ENCODE results near the gene HSCB. TPM values are rescaled to one million over a fixed set of nuclear protein-coding genes. Genes with fewer than 3 reads are reported as not detected.
"Not testable (repeated sequence)": the region's sequence is repeated elsewhere in the genome, so short reads cannot be mapped to it uniquely, and the experiment has no call there.

The HSCB gene
- total RNA-seq, 1 donor from 2014 or later: 15.0 TPM

DNA sequence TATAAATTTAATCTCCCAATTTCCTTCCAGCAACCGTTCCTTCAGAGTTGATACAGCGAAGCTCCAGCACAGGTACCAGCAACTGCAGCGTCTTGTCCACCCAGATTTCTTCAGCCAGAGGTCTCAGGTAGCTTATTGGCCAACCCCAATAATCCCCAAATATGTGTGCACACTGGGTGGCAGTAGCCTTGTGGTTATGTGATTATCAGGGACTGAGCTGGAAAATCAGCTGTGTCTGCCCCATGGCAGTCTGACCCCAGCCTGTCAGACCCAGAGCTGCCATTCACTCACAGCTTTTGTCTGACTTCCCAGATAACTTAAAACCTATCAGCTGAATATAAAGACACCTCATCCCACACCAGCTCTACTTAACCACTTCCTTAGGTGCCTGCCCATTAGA is 2.0 kb downstream of the HSCB start:
- H3K36me3 Mint-ChIP-seq: peaks cover 18% of the 10 kb centered on the region
- H3K4me3 Mint-ChIP-seq: peak overlapping the region; percentile 79
- TF ChIP-seq CTCF (IDR thresholded peaks at IDR 0.05; ENCODE audit: unreplicated experiment): no peak

DNA sequence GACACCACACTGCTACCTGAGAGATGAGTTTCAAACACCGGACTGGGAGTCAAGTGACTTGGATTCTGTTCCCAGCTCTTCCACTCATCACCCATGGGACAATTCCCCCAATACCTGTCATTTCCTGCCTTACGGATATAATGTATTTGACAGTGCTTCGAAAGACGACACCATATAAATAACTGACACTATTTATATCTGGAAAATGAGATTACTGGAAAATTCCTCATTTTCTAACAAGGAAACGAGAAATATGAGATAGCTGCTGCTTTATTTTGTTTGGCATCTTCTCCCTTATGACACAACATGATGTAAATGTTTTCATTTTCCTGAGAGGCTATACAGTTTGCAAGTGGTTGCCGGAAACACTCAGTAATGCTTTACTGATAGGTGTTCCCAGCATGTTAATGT is 8.6 kb downstream of the HSCB start:
- Mint-ChIP-seq H3K27me3 (ENCODE audit: low read depth) (no peaks in the 10 kb centered on the region), H3K27ac (no peak overlapping the region), H3K4me1 (no peaks in the 10 kb centered on the region), H3K9me3 (no peaks in the 10 kb centered on the region), H3K36me3 (peaks cover 29% of the 10 kb centered on the region), H3K4me3 (no peak overlapping the region)
- no peak for TF ChIP-seq CTCF (IDR thresholded peaks at IDR 0.05; ENCODE audit: unreplicated experiment)
- no peak for DNase-seq (ENCODE audit: low spot score in 2 of 2, unreplicated experiment in 2 of 2)

More for the DNA sequence above, 2.0 kb downstream of the HSCB start:
- Mint-ChIP-seq H3K9me3 (no peaks in the 10 kb centered on the region), H3K27ac (peak overlapping the region; percentile 91), H3K27me3 (ENCODE audit: low read depth) (no peaks in the 10 kb centered on the region), H3K4me1 (peaks cover 18% of the 10 kb centered on the region)
- no peak for DNase-seq (ENCODE audit: low spot score in 2 of 2, unreplicated experiment in 2 of 2)

- H3K4me3 Mint-ChIP-seq; H3K4me1 Mint-ChIP-seq; H3K27me3 Mint-ChIP-seq (ENCODE audit: low read depth); H3K9me3 Mint-ChIP-seq; DNase-seq (ENCODE audit: low spot score in 2 of 2, unreplicated experiment in 2 of 2); H3K27ac Mint-ChIP-seq: not testable (repeated sequence)
- peaks cover 23% of the 10 kb centered on the region for H3K36me3 Mint-ChIP-seq
Measured at GRCh38 chr22:28754512-28754911, 12.7 kb downstream of the HSCB start.

GRCh38 chr22:28759861-28760560 is 18.2 kb downstream of the HSCB start:
- H3K27ac Mint-ChIP-seq: peak overlapping the region; percentile 67
- no peaks in the 10 kb centered on the region for H3K27me3 Mint-ChIP-seq (ENCODE audit: low read depth)
- TF ChIP-seq CTCF (IDR thresholded peaks at IDR 0.05; ENCODE audit: unreplicated experiment): no peak
- H3K4me3 Mint-ChIP-seq: no peak overlapping the region
- peaks cover 12% of the 10 kb centered on the region for H3K36me3 Mint-ChIP-seq
- H3K4me1 Mint-ChIP-seq: peaks cover 12% of the 10 kb centered on the region
- no peak for DNase-seq (ENCODE audit: low spot score in 2 of 2, unreplicated experiment in 2 of 2)
- no peaks in the 10 kb centered on the region for H3K9me3 Mint-ChIP-seq

DNA sequence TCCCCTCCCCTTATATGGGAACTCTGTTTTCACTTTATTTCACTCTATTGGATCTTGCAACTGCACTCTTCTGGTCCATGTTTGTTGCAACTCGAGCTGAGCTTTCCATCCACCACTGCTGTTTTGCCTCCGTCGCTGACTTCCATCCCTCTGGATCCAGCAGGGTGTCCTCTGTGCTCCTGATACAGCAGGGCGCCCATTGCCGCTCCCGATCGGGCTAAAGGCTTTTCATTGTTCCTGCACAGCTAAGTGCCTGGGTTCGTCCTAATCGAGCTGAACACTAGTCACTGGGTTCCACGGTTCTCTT is 19.6 kb downstream of the HSCB start:
- no peak for DNase-seq (ENCODE audit: low spot score in 2 of 2, unreplicated experiment in 2 of 2)
- Mint-ChIP-seq H3K9me3 (no peaks in the 10 kb centered on the region), H3K27ac (no peak overlapping the region), H3K27me3 (ENCODE audit: low read depth) (no peaks in the 10 kb centered on the region), H3K4me3 (no peak overlapping the region), H3K36me3 (peaks cover 12% of the 10 kb centered on the region), H3K4me1 (peaks cover 12% of the 10 kb centered on the region)
- TF ChIP-seq CTCF (IDR thresholded peaks at IDR 0.05; ENCODE audit: unreplicated experiment): no peak

DNA sequence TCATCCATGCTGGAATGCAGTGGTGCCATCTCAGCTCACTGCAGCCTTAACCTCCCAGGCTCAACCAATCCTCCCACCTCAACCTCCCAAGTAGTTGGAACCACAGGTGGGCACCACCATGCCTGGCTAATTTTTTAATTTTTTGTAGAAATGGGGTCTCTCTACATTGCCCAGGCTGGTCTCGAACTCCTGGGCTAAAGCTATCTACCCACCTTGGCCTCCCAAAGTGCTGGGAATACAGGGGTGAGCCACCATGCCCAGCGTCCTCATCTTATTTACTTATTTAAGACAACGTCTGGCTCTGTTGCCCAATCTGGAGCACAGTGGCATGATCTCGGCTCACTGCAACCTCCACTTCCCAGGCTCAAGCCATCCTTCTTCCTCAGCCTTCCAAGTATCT is 20.2 kb downstream of the HSCB start:
- H3K27me3 Mint-ChIP-seq (ENCODE audit: low read depth); H3K27ac Mint-ChIP-seq; H3K4me3 Mint-ChIP-seq; H3K36me3 Mint-ChIP-seq; H3K9me3 Mint-ChIP-seq; DNase-seq (ENCODE audit: low spot score in 2 of 2, unreplicated experiment in 2 of 2): not testable (repeated sequence)
- H3K4me1 Mint-ChIP-seq: peaks cover 12% of the 10 kb centered on the region

- no peaks in the 10 kb centered on the region for H3K4me1 Mint-ChIP-seq
- no peak for DNase-seq (ENCODE audit: low spot score in 2 of 2, unreplicated experiment in 2 of 2)
Measured at GRCh38 chr22:28766628-28767027, 24.8 kb downstream of the HSCB start.

More at GRCh38 chr22:28766628-28767027, 24.8 kb downstream of the HSCB start:
- Mint-ChIP-seq H3K4me3 (no peak overlapping the region), H3K27ac (no peak overlapping the region), H3K9me3 (peaks cover 3% of the 10 kb centered on the region), H3K36me3 (no peaks in the 10 kb centered on the region), H3K27me3 (ENCODE audit: low read depth) (no peaks in the 10 kb centered on the region)
- TF ChIP-seq CTCF (IDR thresholded peaks at IDR 0.05; ENCODE audit: unreplicated experiment): no peak
